HL-60 (cell line): ENCODE measurements around the gene LDB2.

Experiments used
- CTCF ChIP-seq: IDR thresholded peaks from one replicate; pipeline ENCODE4 v1.5.1; 2011; ENCODE audit warnings: low read length, control low read depth, inconsistent platforms; ENCODE audit not compliant: insufficient read depth
- POLR2AphosphoS5 ChIP-seq: IDR thresholded peaks from 2 replicates; pipeline ENCODE4 v1.6.1; 2012; ENCODE audit warnings: low read depth

- TF ChIP-seq POLR2AphosphoS5 (no peak), CTCF (no peak)
Measured at GRCh38 chr4:16790508-16790907, 107.9 kb downstream of the LDB2 start.
